MG63 (cell line): ENCODE data around the gene HCFC1R1. TPM values are rescaled to one million over a fixed set of nuclear protein-coding genes. Genes with fewer than 3 reads are reported as not detected.

Source experiments
- DNase-seq: peaks from one replicate; pipeline ENCODE4 v3.0.0-alpha.2; 2020
- H3K27me3 ChIP-seq: fragments of 250-450 bp; sonication (Bioruptor Pico); 2 replicates; pipeline ENCODE4 v1.5.1; 2020; ENCODE audit warnings: mild to moderate bottlenecking, moderate library complexity
- H3K36me3 ChIP-seq: fragments of 250-450 bp; sonication (Bioruptor Pico); 2 replicates; pipeline ENCODE4 v1.5.1; 2020; ENCODE audit warnings: mild to moderate bottlenecking, moderate library complexity
- H3K4me3 ChIP-seq: fragments of 250-450 bp; sonication (Bioruptor Pico); 2 replicates; pipeline ENCODE4 v1.5.1; 2020; ENCODE audit warnings: mild to moderate bottlenecking, moderate library complexity
- H3K9me3 ChIP-seq: fragments of 250-450 bp; sonication (Bioruptor Pico); 2 replicates; pipeline ENCODE4 v1.5.1; 2020; ENCODE audit warnings: mild to moderate bottlenecking, moderate library complexity
- total RNA-seq: library from RNA; depleted of rRNA; stranded (reverse); fragments of >200 nt; shearing (Covaris generic); gene quantifications from 2 replicates; pipeline ENCODE4 v1.2.3, GENCODE V29; 2014; ENCODE audit warnings: low replicate concordance

Gene HCFC1R1
- total RNA-seq, 1 experiment from 2014 or later: 60.7 TPM

DNA sequence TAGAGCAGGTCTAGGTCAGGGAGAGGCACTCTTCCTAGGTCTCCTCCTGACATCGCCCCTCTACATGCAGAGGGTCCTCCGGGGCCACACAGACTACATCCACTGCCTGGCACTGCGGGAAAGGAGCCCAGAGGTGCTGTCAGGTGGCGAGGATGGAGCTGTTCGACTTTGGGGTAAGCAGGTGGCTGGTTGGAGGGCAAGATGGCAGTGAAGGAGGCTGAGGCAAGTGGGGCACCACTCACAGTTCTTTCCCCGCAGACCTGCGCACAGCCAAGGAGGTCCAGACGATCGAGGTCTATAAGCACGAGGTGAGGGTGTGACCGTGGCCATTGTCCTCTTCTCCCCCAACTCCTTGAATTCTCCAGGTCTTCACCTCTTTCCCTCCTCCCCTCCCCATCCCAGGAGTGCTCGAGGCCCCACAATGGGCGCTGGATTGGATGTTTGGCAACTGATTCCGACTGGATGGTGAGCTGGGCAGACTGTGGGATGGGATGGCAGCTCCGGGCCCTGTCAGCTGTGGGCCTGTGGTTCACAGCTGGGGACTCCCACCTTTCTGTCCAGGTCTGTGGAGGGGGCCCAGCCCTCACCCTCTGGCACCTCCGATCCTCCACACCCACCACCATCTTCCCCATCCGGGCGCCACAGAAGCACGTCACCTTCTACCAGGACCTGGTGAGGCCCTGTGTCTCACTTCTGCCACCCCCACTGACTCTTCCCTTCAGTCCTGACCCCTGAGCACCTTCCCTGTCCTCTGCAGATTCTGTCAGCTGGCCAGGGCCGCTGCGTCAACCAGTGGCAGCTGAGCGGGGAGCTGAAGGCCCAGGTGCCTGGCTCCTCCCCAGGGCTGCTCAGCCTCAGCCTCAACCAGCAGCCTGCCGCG is 3.1 kb upstream of the HCFC1R1 start:
- Histone ChIP-seq H3K27me3 (peaks cover 1% of the 10 kb centered on the region; the same call in 1 of the 2 replicates), H3K9me3 (no peaks in the 10 kb centered on the region), H3K4me3 (no peak overlapping the region), H3K36me3 (peaks cover 35% of the 10 kb centered on the region)
- DNase-seq: no peak

DNA sequence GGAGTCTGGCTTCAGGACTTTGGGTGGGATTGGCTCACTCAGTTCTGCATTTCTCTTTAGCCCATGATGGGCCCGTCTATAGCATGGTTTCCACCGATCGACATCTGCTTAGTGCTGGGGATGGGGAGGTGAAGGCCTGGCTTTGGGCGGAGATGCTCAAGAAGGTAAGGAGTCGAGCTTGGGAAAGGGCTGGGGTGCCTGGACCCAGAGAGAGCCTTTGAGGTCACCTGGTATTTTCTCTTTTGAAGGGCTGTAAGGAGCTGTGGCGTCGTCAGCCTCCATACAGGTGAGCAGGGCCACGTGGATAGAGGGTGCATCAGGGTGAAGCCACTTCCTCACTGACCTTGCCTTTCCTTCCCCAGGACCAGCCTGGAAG is 2.2 kb upstream of the HCFC1R1 start:
- no peaks in the 10 kb centered on the region for H3K9me3 ChIP-seq
- peaks cover 43% of the 10 kb centered on the region for H3K36me3 ChIP-seq

DNA sequence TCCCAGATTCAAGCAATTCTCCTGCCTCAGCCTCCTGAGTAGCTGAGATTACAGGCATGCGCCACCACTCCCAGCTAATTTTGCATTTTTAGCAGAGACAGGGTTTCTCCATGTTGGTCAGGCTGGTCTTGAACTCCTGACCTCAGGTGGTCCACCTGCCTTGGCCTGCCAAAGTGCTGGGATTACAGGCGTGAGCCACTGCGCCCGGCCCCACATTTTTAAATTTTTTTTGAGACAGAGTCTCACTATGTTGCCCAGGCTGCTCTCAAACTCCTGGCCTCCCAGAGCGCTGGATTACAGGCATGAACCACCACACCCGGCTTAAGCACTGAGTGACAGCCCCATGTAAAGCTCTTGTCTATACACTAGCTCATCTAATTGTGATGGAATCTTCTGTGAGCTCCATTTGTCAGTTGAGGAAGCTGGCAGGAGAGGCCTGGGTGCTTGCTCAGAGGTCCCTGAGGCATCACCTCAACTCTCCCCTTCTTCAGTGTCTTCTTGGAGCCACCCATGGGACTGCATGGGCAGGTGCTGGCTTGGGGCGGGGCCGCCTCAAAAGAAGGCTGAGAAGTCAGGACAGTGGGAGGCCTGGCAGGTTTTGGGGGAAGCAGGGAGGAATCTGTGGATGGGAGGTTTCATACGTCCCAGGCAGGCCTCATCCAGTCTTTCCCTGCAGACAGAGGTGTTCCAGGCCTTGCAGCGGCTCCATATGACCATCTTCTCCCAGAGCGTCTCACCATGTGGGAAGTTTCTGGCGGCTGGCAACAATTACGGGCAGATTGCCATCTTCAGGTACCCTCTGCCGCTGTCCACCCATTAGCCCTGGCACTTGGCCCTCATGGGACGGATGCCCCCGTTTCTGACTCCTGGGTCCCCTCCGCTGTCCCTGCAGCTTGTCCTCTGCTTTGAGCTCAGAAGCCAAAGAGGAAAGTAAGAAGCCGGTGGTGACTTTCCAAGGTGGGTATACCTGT is 1.6 kb upstream of the HCFC1R1 start:
- H3K36me3 ChIP-seq: peaks cover 47% of the 10 kb centered on the region
- H3K4me3 ChIP-seq: no peak overlapping the region
- DNase-seq: no peak
- H3K27me3 ChIP-seq: no peaks in the 10 kb centered on the region
- H3K9me3 ChIP-seq: no peaks in the 10 kb centered on the region

More for the DNA sequence above, 2.2 kb upstream of the HCFC1R1 start:
- Histone ChIP-seq H3K4me3 (no peak overlapping the region), H3K27me3 (no peaks in the 10 kb centered on the region)
- no peak for DNase-seq

DNA sequence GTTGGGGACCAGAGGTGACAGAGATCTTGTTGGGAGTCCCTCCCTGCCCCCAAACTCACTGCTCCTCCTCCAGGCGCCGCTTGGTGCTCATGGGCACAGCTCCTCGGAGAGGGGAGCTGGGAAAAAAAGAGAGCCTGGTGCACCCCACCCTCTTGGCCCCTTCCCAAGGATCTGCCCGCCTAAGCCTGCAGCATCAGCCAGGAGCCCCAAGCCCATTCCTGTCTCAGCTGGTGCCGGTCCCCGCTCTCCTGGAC is 400 bp downstream of the HCFC1R1 start:
- DNase-seq: peak; percentile 99
- peaks cover 48% of the 10 kb centered on the region for H3K36me3 ChIP-seq

DNA sequence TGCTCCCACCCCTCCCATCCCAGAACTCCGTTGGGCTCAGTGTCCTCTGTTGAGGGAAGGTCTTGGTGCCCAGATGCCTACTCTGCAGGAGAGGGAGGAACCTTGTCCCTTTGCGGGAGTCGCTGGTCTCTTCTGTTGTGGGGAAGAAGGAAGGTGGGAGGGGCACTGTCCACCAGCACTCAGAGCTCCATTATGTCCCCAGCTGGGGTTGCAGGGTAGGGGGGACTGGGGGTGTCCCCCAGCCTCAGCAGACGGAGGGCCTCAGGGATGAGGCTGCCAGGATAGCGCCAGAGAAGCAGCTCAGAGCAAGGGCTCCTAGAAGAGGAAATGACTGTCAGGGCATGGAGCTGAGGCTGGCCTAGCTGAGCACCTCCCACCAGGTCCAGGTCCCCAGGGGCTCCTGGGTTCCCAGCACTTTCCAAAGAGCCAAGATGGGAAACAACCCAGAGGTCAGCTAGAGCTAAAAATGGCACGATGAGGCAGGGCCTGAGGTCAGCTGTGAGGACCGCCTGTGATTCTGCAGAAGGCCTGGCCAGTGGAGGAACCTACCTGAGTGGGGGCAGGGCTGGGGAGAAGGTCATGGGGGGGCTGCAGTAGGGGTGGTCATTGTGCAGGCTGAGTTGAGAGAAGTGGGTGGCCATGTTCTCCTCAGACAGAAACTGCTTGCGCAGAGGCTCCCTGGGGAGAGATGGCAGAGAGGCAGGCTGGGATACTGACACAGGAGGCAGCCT is 893 bp downstream of the HCFC1R1 start:
- peak overlapping the region; percentile 99 for H3K4me3 ChIP-seq
- H3K36me3 ChIP-seq: peaks cover 47% of the 10 kb centered on the region
- H3K9me3 ChIP-seq: no peaks in the 10 kb centered on the region
- peak; percentile 90 for DNase-seq
- H3K27me3 ChIP-seq: no peaks in the 10 kb centered on the region

More for the DNA sequence above, 400 bp downstream of the HCFC1R1 start:
- no peaks in the 10 kb centered on the region for H3K9me3 ChIP-seq
- H3K4me3 ChIP-seq: peak overlapping the region; percentile 99
- H3K27me3 ChIP-seq: no peaks in the 10 kb centered on the region

DNA sequence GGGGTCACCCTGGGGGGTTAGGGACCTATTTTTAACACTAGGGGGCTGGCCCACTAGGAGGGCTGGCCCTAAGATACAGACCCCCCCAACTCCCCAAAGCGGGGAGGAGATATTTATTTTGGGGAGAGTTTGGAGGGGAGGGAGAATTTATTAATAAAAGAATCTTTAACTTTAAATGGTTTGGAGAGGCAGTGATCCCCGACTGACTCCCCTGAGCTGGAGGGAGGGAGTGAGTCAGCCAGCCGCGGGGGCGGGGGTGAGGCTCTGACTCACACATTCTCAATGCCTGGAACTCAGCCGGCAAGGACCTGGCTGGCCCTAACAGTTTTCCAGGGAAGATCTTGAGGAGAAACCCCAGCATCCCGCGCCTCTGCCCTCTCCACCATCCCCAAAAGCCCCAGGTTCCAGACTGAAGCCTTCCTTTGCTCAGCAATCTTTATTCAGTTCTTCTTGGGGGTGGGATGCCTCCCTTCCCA is 1.5 kb downstream of the HCFC1R1 start:
- no peaks in the 10 kb centered on the region for H3K9me3 ChIP-seq
- peak; percentile 95 for DNase-seq
- H3K36me3 ChIP-seq: peaks cover 45% of the 10 kb centered on the region

DNA sequence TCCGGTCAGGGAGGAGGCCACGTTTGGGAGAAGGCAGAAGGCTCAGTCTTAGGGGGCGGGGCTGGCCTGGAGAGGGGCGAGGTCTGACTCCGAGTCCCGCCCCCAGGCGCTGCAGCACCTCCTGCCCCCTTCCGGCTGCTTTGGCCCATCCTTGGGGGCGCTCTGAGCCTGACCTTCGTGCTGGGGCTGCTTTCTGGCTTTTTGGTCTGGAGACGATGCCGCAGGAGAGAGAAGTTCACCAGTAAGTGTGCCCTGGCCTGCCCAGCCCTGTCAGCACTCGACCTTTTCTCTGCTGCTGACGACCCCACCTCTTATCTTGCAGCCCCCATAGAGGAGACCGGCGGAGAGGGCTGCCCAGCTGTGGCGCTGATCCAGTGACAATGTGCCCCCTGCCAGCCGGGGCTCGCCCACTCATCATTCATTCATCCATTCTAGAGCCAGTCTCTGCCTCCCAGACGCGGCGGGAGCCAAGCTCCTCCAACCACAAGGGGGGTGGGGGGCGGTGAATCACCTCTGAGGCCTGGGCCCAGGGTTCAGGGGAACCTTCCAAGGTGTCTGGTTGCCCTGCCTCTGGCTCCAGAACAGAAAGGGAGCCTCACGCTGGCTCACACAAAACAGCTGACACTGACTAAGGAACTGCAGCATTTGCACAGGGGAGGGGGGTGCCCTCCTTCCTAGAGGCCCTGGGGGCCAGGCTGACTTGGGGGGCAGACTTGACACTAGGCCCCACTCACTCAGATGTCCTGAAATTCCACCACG is 2.1 kb downstream of the HCFC1R1 start:
- Histone ChIP-seq H3K36me3 (peaks cover 39% of the 10 kb centered on the region), H3K9me3 (no peaks in the 10 kb centered on the region), H3K27me3 (no peaks in the 10 kb centered on the region), H3K4me3 (peak overlapping the region; percentile 99)
- DNase-seq: peak; percentile 100

More for the DNA sequence above, 1.5 kb downstream of the HCFC1R1 start:
- Histone ChIP-seq H3K4me3 (peak overlapping the region; percentile 99), H3K27me3 (no peaks in the 10 kb centered on the region)

DNA sequence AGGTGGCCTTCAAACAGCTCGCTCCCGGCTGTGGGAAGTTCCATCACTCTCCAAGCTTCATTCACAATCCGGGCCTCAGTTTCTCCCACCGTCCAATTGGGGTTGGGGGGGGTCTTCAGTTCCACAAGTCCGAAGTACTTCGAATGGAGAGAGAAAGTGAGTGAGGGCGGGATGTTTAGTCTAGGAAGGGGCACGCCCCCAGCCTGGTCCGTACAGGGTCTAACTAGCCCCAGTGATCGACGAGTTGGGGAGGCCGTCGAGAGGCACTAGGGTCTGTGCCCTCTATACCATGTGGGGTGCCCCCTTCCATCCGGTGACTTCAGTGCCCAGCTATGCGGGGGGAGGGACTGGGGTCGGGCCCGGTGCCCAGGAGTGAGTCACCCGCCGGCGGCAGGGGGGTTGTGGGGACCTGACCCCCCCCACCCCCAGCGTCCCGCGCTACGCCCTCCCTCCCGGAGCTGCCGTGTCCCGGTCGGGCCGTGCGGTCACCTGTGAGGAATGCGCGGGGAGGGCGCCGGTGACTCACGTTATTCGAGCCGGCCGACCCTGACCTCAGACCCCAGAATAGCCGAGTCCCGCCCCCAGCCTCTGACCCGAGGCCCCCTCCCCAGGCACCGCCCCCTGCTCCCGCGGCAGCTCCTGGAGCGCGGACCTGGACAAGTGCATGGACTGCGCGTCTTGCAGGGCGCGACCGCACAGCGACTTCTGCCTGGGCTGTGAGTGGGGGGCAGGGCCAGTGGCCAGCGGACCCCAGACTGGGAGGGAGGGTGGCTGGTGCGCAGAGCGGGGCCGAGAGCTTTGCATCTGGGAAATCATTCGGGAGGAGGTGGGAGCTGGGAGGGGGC is 2.9 kb downstream of the HCFC1R1 start:
- H3K4me3 ChIP-seq: peak overlapping the region; percentile 99
- H3K36me3 ChIP-seq: peaks cover 31% of the 10 kb centered on the region
- H3K9me3 ChIP-seq: no peaks in the 10 kb centered on the region
- no peaks in the 10 kb centered on the region for H3K27me3 ChIP-seq
- peak; percentile 98 for DNase-seq

DNA sequence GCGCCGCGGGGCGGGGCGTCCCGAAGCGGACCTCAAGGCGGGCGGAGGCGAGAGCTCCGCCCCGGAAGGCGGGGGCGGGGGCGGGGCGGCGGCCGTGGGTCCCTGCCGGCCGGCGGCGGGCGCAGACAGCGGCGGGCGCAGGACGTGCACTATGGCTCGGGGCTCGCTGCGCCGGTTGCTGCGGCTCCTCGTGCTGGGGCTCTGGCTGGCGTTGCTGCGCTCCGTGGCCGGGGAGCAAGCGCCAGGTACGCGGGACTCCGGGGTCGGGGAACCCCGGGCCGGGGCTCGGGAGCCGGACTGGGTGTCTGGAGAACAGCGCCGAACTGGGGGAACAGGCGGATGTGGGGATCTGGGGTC is 3.5 kb downstream of the HCFC1R1 start, which contains the start of gene TNFRSF12A:
Gene TNFRSF12A (plus strand): TSS at position 122 of the 357 bp plus-strand sequence. CDS start 30 bp downstream, at position 152.
- H3K36me3 ChIP-seq: peaks cover 25% of the 10 kb centered on the region
- no peaks in the 10 kb centered on the region for H3K9me3 ChIP-seq
- peak; percentile 88 for DNase-seq
- no peaks in the 10 kb centered on the region for H3K27me3 ChIP-seq
- H3K4me3 ChIP-seq: peak within 1 kb of the TSS; percentile 99

DNA sequence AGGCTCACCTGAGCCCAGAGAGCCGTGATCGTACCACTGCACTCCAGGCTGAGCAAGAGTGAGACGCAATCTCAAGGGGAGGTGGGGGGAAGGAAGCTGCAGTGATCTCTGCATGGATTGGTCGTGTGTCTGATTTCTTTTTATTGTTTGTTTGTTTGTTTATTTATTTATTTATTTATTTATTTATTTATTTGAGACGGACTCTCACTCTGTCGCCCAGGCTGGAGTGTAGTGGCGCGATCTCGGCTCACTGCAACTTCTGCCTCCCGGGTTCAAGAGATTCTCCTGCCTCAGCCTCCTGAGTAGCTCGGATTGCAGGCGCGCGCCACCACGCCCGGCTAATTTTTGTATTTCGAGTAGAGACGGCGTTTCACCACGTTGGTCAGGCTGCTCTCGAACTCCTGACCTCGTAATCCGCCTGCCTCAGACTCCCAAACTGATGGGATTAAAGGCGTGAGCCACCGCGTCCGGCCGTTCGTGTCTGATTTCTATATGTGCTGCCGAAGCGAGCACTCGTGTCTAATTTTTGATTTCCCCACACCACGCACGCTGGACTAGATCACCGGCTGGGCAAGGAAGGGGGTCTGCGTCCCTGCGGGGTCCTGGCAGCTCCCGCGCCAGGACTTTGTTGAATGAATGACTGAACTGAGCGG is 4.0 kb downstream of the HCFC1R1 start:
- Histone ChIP-seq H3K36me3 (peaks cover 23% of the 10 kb centered on the region), H3K9me3 (no peaks in the 10 kb centered on the region), H3K4me3 (peak overlapping the region; percentile 99), H3K27me3 (no peaks in the 10 kb centered on the region)
- DNase-seq: no peak

DNA sequence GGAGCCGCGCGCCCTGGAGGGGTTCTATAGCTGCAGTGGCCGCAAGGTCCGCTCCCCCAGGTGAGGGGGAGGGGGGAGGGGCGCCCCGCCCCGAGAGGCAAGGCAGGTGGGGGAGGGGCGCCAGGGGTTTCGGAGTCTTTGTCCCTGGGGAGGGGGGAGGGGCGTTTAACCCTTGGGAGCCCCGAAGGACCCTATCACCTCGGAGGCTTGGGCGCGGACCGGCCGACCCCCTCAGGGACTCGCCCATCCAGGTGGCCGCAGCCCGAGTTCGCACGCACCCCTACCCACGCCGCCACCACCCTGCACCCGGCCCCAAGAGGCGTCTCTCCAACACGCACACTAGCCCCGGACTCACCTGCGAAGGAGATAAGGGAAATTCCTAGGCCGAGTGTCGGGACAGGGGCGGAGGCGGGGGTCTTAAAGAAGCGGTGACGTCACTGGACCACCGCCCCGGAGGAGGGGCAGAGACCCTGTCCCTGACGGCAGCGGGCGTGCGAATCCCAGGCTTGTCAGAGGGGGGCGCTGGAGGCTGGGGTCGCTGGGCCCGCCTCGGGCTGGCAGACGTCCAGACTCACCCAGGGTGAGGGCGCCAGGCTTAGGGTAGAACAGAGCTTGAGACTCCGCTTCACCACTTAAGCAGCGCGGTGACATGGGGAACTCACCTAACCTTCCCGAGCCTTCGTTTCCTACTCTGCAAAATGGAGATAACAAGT is 5.8 kb downstream of the HCFC1R1 start, which contains the start of gene CLDN6:
Gene CLDN6 (minus strand): TSS at position 390 of the 713 bp plus-strand sequence. CDS start 2,162 bp downstream, outside the sequence.
- H3K36me3 ChIP-seq: peaks cover 22% of the 10 kb centered on the region
- H3K27me3 ChIP-seq: no peaks in the 10 kb centered on the region
- H3K4me3 ChIP-seq: no peak within 1 kb of the TSS
- no peaks in the 10 kb centered on the region for H3K9me3 ChIP-seq
- DNase-seq: no peak

DNA sequence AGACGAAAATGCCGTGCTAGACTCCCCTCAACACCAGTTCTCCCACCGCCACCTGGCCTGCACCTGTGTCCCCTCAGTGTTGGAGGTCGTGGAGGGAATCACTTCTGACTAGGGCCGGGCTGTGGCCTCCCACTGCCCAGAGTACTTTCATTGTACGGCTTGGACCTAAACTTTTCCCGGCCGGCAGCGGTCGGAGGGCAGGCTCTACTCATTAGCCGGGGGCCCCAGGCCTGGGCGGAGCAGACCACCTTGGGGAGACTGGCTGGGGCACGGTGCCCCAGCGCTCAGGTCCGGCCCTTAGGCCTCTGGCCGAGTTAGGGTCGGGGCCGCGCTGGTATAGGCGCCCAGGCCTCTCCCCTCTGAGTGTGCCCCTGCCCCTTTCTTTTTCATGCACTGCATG is 6.4 kb downstream of the HCFC1R1 start:
- DNase-seq: no peak
- H3K36me3 ChIP-seq: peaks cover 16% of the 10 kb centered on the region

DNA sequence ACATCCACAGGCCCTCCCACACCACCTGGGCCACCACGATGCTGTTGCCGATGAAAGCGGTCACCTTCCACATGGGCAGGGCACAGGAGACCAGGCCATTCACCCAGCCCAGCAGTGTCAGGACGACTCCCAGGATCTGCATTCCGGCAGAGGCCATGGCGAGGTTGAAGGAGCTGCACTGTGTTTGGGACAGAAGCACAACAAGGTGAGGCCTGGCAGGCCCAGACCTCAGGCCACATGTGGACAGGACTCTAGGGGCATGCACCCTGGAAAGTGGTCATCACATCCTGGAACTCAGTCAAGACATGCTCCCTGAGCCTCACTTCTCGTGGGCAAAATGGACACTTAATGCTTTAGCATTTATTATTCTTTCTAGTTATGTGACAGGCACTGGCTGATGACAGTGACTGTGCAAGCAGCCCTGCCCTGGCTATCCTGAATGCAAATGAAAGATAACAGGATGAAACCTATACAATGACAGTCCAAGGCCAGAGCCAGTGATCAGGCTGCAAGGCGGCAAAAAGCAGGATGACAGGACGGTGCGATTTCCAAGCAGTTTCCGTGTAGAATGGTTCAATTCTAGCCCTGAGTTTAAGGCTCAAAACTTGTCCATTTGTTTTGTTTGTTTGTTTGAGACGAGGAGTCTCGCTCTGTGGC is 7.7 kb downstream of the HCFC1R1 start:
- H3K27me3 ChIP-seq: no peaks in the 10 kb centered on the region
- no peak overlapping the region for H3K4me3 ChIP-seq
- peaks cover 5% of the 10 kb centered on the region for H3K36me3 ChIP-seq
- no peak for DNase-seq
- H3K9me3 ChIP-seq: no peaks in the 10 kb centered on the region

More for the DNA sequence above, 6.4 kb downstream of the HCFC1R1 start:
- H3K4me3 ChIP-seq: no peak overlapping the region
- no peaks in the 10 kb centered on the region for H3K9me3 ChIP-seq
- H3K27me3 ChIP-seq: no peaks in the 10 kb centered on the region

DNA sequence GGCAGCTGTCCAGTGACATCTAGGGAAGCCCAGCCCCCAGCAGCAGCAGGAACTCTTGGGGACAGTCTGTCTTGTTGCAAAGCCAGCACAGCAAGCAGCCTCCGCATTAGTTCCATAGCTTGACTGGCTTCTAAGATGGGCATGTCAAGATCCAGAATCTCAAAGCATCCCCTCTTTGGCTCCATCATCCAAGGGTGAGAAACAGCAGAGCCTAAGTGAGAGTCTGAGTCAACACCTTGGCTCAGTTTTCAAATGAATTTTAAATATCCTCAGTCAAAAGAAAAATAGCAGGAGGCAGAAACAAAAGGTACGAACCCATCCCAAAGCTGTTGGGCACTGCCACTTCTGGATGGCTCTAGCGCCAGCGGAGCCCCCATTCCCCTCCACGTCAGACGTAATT is 8.8 kb downstream of the HCFC1R1 start:
- H3K27me3 ChIP-seq: no peaks in the 10 kb centered on the region
- H3K9me3 ChIP-seq: no peaks in the 10 kb centered on the region
- no peak for DNase-seq
- H3K36me3 ChIP-seq: no peaks in the 10 kb centered on the region
- H3K4me3 ChIP-seq: no peak overlapping the region
